DND-41 (cell line): ENCODE results near the gene ASIC2.

Experiments used
- CTCF ChIP-seq: IDR thresholded peaks from 2 replicates; pipeline ENCODE4 v1.5.1; 2012; ENCODE audit warnings: borderline replicate concordance, low read length, moderate library complexity, mild to moderate bottlenecking; ENCODE audit not compliant: poor library complexity, severe bottlenecking; ENCODE audit errors: extremely low read depth
- EZH2 ChIP-seq: IDR thresholded peaks from 3 replicates; pipeline ENCODE4 v1.6.1; 2012; ENCODE audit warnings: borderline replicate concordance, low read depth, mild to moderate bottlenecking, moderate library complexity, low read length, inconsistent platforms; ENCODE audit not compliant: severe bottlenecking

- TF ChIP-seq CTCF (no peak), EZH2 (no peak)
Measured at GRCh38 chr17:33310296-33310695, 17.2 kb upstream of the ASIC2 start.
